Measurements from ENCODE around the gene SHC2.

DNA sequence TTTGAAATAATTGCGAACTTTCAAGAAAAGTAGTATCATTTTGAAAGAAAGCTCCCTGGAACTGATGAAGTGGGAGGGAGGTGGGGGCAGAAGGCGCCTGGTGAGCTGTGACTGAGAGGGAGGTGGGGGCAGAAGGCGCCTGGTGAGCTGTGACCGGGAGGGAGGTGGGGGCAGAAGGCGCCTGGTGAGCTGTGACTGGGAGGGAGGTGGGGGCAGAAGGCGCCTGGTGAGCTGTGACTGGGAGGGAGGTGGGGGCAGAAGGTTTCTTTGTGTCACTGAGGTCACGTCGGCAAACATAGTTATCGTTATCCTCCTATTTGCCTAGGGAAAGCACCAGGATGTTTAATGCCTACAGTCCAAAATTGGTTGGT, 76.0 kb downstream of the SHC2 start:
- TF ChIP-seq CTCF (IDR thresholded peaks at IDR 0.05) (no peak), POLR2A (IDR thresholded peaks at IDR 0.05) (no peak)
